OCI-LY3 (cell line): ENCODE measurements around the gene RRP9.

ENCODE experiments used
- EZH2phosphoT487 ChIP-seq: fragments of 200-600 bp; shearing (Covaris generic); IDR thresholded peaks from 2 replicates; pipeline ENCODE4 v1.6.1; 2018; ENCODE audit warnings: antibody characterized with exemption, mixed run types, low read depth
- TF ChIP-seq, protein P1 (sequence below): fragments of 200-600, 300-600 bp; sonication (generic); IDR thresholded peaks from 2 replicates; pipeline ENCODE4 v1.5.1; 2014; ENCODE audit warnings: antibody characterized with exemption, low read length, low read depth

GRCh38 chr3:51954713-51955112 lies 13.0 kb upstream of the RRP9 start:
- TF ChIP-seq, protein P1, sequence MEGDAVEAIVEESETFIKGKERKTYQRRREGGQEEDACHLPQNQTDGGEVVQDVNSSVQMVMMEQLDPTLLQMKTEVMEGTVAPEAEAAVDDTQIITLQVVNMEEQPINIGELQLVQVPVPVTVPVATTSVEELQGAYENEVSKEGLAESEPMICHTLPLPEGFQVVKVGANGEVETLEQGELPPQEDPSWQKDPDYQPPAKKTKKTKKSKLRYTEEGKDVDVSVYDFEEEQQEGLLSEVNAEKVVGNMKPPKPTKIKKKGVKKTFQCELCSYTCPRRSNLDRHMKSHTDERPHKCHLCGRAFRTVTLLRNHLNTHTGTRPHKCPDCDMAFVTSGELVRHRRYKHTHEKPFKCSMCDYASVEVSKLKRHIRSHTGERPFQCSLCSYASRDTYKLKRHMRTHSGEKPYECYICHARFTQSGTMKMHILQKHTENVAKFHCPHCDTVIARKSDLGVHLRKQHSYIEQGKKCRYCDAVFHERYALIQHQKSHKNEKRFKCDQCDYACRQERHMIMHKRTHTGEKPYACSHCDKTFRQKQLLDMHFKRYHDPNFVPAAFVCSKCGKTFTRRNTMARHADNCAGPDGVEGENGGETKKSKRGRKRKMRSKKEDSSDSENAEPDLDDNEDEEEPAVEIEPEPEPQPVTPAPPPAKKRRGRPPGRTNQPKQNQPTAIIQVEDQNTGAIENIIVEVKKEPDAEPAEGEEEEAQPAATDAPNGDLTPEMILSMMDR = no peak
- TF ChIP-seq EZH2phosphoT487 = no peak
